Activated T-helper 2 cell treated with anti-CD3 and anti-CD28 coated beads, Interferon-gamma antibody, Interleukin-2, Interleukin-4, amounts not matched to agents 10 μg/mL and 5 μg/mL and 100 μg/mL, durations not matched to agents 14 hours and 24 hours and 36 hours (primary cell): Measurements from ENCODE around the gene SLC37A1. TPM values are rescaled to one million over a fixed set of nuclear protein-coding genes. Genes with fewer than 3 reads are reported as not detected.

Experiments used
- DNase-seq: peaks from one replicate; pipeline ENCODE4 v3.0.0; 2021; ENCODE audit warnings: low spot score
- H3K27ac Mint-ChIP-seq: one replicate; pipeline ENCODE4 v1.8.0; 2021; ENCODE audit warnings: mixed read lengths
- H3K27me3 Mint-ChIP-seq: one replicate; pipeline ENCODE4 v1.8.0; 2021; ENCODE audit warnings: low read depth, mixed read lengths
- H3K36me3 Mint-ChIP-seq: one replicate; pipeline ENCODE4 v1.8.0; 2021; ENCODE audit warnings: low read depth, mixed read lengths
- H3K4me1 Mint-ChIP-seq: one replicate; pipeline ENCODE4 v1.8.0; 2021; ENCODE audit warnings: low read depth, mixed read lengths
- H3K4me3 Mint-ChIP-seq: one replicate; pipeline ENCODE4 v1.8.0; 2021; ENCODE audit warnings: low read depth, mild to moderate bottlenecking, moderate library complexity, mixed read lengths
- H3K9me3 Mint-ChIP-seq: one replicate; pipeline ENCODE4 v1.8.0; 2021; ENCODE audit warnings: mixed read lengths
- intact Hi-C: fragments of 100-400 bp; cut with micrococcal nuclease; formaldehyde crosslinking; loops from one replicate; pipeline ENCODE4 v1.15.1; 2023
- total RNA-seq: library from RNA; stranded (reverse); gene quantifications from 2 replicates; pipeline ENCODE4 v1.2.3, GENCODE V29; 2022

The SLC37A1 gene
- total RNA-seq, 1 donor from 2014 or later: 22.3 TPM

- H3K9me3 Mint-ChIP-seq: no peaks in the 10 kb centered on the region
- H3K36me3 Mint-ChIP-seq: peaks cover 7% of the 10 kb centered on the region
- intact Hi-C loops: no loop called here
- no peak overlapping the region for H3K4me3 Mint-ChIP-seq
- H3K4me1 Mint-ChIP-seq: no peaks in the 10 kb centered on the region
- no peak for DNase-seq
- no peak overlapping the region for H3K27ac Mint-ChIP-seq
- no peaks in the 10 kb centered on the region for H3K27me3 Mint-ChIP-seq
These were observed 53.0 kb downstream of the SLC37A1 start for GRCh38 chr21:42566524-42567213.

- H3K4me3 Mint-ChIP-seq: no peak overlapping the region
- no peaks in the 10 kb centered on the region for H3K27me3 Mint-ChIP-seq
- no peak for DNase-seq
- no peaks in the 10 kb centered on the region for H3K4me1 Mint-ChIP-seq
- H3K9me3 Mint-ChIP-seq: no peaks in the 10 kb centered on the region
- intact Hi-C loops: no loop called here
- H3K36me3 Mint-ChIP-seq: peaks cover 5% of the 10 kb centered on the region
- no peak overlapping the region for H3K27ac Mint-ChIP-seq
These were observed 53.5 kb downstream of the SLC37A1 start for GRCh38 chr21:42567214-42567555.

GRCh38 chr21:42567861-42568260 is 54.2 kb downstream of the SLC37A1 start:
- H3K27ac Mint-ChIP-seq: no peak overlapping the region
- H3K36me3 Mint-ChIP-seq: peaks cover 8% of the 10 kb centered on the region
- intact Hi-C loops: no loop called here
- DNase-seq: no peak
- no peaks in the 10 kb centered on the region for H3K9me3 Mint-ChIP-seq
- H3K4me3 Mint-ChIP-seq: no peak overlapping the region
- H3K27me3 Mint-ChIP-seq: no peaks in the 10 kb centered on the region
- no peaks in the 10 kb centered on the region for H3K4me1 Mint-ChIP-seq

GRCh38 chr21:42568376-42568775 is 54.7 kb downstream of the SLC37A1 start:
- Mint-ChIP-seq H3K36me3 (peaks cover 8% of the 10 kb centered on the region), H3K27me3 (no peaks in the 10 kb centered on the region), H3K4me3 (no peak overlapping the region), H3K4me1 (no peaks in the 10 kb centered on the region), H3K27ac (no peak overlapping the region), H3K9me3 (no peaks in the 10 kb centered on the region)
- intact Hi-C loops: no loop called here
- DNase-seq: no peak

- Mint-ChIP-seq H3K27me3 (no peaks in the 10 kb centered on the region), H3K36me3 (peaks cover 8% of the 10 kb centered on the region), H3K4me3 (no peak overlapping the region), H3K4me1 (no peaks in the 10 kb centered on the region), H3K27ac (no peak overlapping the region), H3K9me3 (no peaks in the 10 kb centered on the region)
- no peak for DNase-seq
- intact Hi-C loops: no loop called here
These were observed 55.4 kb downstream of the SLC37A1 start for GRCh38 chr21:42568866-42569731.

GRCh38 chr21:42569732-42570301 is 56.2 kb downstream of the SLC37A1 start:
- Mint-ChIP-seq H3K4me1 (no peaks in the 10 kb centered on the region), H3K27ac (no peak overlapping the region), H3K36me3 (peaks cover 10% of the 10 kb centered on the region), H3K9me3 (no peaks in the 10 kb centered on the region), H3K4me3 (no peak overlapping the region), H3K27me3 (no peaks in the 10 kb centered on the region)
- intact Hi-C loops: no loop called here
- DNase-seq: no peak

- intact Hi-C loops: no loop called here
- Mint-ChIP-seq H3K27me3 (no peaks in the 10 kb centered on the region), H3K36me3 (peaks cover 14% of the 10 kb centered on the region), H3K4me1 (no peaks in the 10 kb centered on the region), H3K27ac (no peak overlapping the region), H3K4me3 (no peak overlapping the region), H3K9me3 (no peaks in the 10 kb centered on the region)
- DNase-seq: no peak
These were observed 56.7 kb downstream of the SLC37A1 start for GRCh38 chr21:42570362-42570761.

GRCh38 chr21:42570841-42571387 is 57.3 kb downstream of the SLC37A1 start:
- Mint-ChIP-seq H3K27me3 (no peaks in the 10 kb centered on the region), H3K27ac (no peak overlapping the region), H3K4me3 (no peak overlapping the region), H3K9me3 (peaks cover 1% of the 10 kb centered on the region), H3K36me3 (peaks cover 19% of the 10 kb centered on the region), H3K4me1 (no peaks in the 10 kb centered on the region)
- intact Hi-C loops: no loop called here
- DNase-seq: no peak

GRCh38 chr21:42571391-42572150 is 57.9 kb downstream of the SLC37A1 start:
- H3K4me1 Mint-ChIP-seq: no peaks in the 10 kb centered on the region
- no peak for DNase-seq
- no peak overlapping the region for H3K4me3 Mint-ChIP-seq
- H3K27me3 Mint-ChIP-seq: no peaks in the 10 kb centered on the region
- peaks cover 8% of the 10 kb centered on the region for H3K9me3 Mint-ChIP-seq
- H3K27ac Mint-ChIP-seq: no peak overlapping the region
- H3K36me3 Mint-ChIP-seq: peaks cover 24% of the 10 kb centered on the region
- intact Hi-C loops: no loop called here

GRCh38 chr21:42572906-42573495 is 59.3 kb downstream of the SLC37A1 start:
- no peaks in the 10 kb centered on the region for H3K27me3 Mint-ChIP-seq
- no peak overlapping the region for H3K27ac Mint-ChIP-seq
- peaks cover 28% of the 10 kb centered on the region for H3K36me3 Mint-ChIP-seq
- DNase-seq: no peak
- H3K4me3 Mint-ChIP-seq: no peak overlapping the region
- intact Hi-C loops: no loop called here
- peaks cover 13% of the 10 kb centered on the region for H3K9me3 Mint-ChIP-seq
- no peaks in the 10 kb centered on the region for H3K4me1 Mint-ChIP-seq

- Mint-ChIP-seq H3K4me1 (no peaks in the 10 kb centered on the region), H3K9me3 (peaks cover 13% of the 10 kb centered on the region), H3K36me3 (peaks cover 28% of the 10 kb centered on the region), H3K27ac (no peak overlapping the region), H3K27me3 (no peaks in the 10 kb centered on the region), H3K4me3 (no peak overlapping the region)
- no peak for DNase-seq
- intact Hi-C loops: no loop called here
These were observed 60.8 kb downstream of the SLC37A1 start for GRCh38 chr21:42574234-42575027.
